ENCODE results near the gene SLC16A1. TPM values are rescaled to one million over a fixed set of nuclear protein-coding genes. Genes with fewer than 3 reads are reported as not detected.

SLC16A1 gene
- total RNA-seq, 1 experiment from 2014 or later = 113 TPM

Other genes starting within 250 kb of the SLC16A1 start
- gene RHOC, start 249.1 kb downstream of the SLC16A1 start, total RNA-seq (2014; rRNA removed; shearing (Covaris generic)) = 381 and 425 TPM in 2 replicates
- 10.1 and 13.2 TPM in 2 replicates for gene PPM1J, start 240.9 kb downstream of the SLC16A1 start, total RNA-seq (2014; rRNA removed; shearing (Covaris generic))
- gene LRIG2, start 117.0 kb upstream of the SLC16A1 start, total RNA-seq (2014; rRNA removed; shearing (Covaris generic)) = 5.4 and 5.7 TPM in 2 replicates

Measured in G401 (cell line).